Frontal cortex (tissue), 4 donors: ENCODE measurements around the gene SARDH. TPM values are rescaled to one million over a fixed set of nuclear protein-coding genes. Genes with fewer than 3 reads are reported as not detected.
"Not testable (repeated sequence)": the region's sequence is repeated elsewhere in the genome, so short reads cannot be mapped to it uniquely, and the experiment has no call there.

Experiments used
- DNase-seq, 2 donors: peaks; one replicate each; pipeline ENCODE4 v3.0.0; 2012; ENCODE audit warnings: low spot score in 2 of 2
- FAIRE-seq: peaks from 2 replicates; lab custom pipeline; 2012; peaks lifted over from hg19 to GRCh38; lab: Jason Lieb, UNC
- total RNA-seq: library from RNA; depleted of rRNA; stranded (reverse); fragments of >200 nt; gene quantifications from one replicate; pipeline ENCODE4 v1.2.3, GENCODE V29; 2014
- donor health status: control.
- donor health status: control.
- donor health status: control.

SARDH gene
- total RNA-seq, 1 donor from 2014 or later: 1.6 TPM

DNA sequence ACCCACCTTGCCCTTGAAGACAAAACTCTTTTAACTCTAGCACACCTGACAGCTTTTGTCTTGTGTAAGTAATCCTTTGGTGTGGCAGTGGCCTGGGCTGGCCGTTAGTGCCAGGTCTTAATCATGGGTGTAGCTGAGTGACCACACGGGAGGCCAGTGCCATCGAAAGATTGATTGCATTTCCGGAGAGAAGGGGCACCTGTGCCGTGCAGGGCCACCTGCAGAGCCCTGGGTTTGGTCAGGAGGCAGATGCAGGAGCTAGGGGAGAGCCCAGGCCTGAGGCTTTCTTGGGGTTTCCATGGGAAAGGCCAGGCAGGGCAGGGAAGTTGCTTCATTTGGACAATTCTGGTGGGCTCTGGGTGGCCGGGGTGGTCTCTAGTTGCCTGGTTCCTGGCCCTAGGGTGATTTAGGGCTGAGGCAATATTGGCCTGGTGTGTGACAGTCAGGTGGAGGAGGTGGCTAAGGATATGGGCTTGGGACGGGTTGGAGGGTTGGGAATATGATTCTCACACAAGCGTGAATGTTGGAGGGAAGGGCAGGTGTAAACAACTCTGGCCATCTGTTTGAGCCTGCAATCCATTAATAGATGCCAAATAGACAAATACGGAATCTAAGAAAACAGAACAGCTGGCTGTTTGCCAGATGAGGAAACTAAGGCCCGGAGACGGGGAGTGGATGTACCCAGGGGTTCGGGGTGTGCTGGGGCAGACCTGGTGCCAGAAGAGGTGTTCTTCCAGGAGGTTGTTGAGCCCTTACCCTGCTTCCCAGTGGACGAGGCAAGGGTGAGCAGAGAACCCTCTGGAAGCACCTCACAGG is 97.4 kb downstream of the SARDH start:
- FAIRE-seq (no peak), DNase-seq (no peak)

DNA sequence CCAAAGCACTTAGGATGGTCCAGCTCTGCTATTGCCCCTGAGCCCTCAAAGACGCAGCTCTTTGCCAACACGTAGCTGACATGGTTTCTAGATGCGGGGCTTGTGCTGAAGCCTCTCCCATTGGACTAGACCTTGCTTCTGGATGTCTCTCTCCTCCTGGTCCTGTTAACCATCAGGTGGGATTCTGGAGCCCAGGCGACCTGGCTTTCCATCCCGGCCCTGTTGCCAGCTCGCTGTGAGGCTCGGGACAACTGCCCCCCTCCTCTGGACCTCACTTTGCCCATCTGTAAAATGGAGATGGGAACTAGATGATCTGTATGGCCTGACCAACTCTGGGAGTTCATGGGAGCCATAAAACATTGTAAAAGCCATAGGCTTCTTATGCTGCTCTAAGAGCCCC is 98.0 kb downstream of the SARDH start:
- DNase-seq (no peak), FAIRE-seq (no peak)

DNA sequence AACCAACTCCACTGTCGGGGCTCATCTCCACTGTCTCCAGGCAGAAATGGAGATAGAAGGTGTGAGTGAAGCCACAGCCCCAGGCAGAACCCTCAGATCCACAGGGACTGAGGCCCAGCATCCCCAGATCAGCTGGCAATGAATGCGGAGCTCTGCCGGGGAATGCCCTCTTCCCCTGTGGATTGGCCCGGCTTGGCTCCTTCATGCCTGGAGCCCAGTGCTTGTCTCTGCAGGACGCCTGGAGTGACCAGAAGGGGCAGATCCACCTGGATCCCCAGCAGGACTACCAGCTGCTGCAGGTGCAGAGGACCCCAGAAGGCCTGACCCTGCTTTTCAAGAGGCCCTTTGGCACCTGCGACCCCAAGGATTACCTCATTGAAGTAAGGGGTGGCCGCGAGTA is 98.5 kb downstream of the SARDH start:
- DNase-seq (no peak), FAIRE-seq (no peak)

DNA sequence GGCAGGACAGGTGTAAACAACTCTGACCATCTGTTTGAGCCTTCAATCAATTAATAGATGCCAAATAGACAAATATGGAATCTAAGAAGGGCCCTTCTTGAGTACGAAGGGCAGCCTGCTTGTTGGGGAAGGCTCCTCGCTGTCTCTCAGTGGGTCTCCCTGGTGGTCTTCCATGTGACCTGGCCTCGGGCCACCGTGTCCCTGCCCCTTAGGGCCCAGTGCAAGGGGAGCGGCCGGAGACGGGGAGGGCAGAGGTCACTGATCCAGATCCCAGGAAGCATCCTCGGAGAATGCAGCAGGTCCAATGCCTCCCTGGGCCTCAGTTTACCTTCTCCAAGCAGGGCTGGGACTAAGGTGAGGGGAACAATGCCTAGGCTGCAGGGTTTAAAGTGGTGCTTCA is 99.4 kb downstream of the SARDH start:
- no peak for FAIRE-seq
- no peak for DNase-seq

DNA sequence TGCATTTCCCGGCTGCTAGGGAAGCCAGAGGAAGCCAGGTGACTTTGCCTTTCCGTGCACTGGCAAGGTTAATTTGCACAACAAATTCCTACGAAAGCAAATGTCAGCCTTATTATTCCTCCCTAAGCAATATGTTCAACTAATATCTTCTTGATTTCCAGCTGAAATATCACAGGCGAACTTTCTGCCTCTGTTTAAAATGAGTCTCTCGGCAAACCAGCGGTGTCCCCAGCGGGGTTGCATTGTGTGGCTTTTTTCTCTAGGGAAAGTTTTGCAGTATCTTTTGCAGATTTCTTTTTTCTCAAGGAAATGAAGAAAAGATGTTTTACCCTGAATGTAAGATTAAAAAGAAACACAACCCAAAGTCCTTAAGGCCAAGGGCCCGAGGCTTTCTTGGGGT is 100.1 kb downstream of the SARDH start:
- DNase-seq: no peak
- no peak for FAIRE-seq

DNA sequence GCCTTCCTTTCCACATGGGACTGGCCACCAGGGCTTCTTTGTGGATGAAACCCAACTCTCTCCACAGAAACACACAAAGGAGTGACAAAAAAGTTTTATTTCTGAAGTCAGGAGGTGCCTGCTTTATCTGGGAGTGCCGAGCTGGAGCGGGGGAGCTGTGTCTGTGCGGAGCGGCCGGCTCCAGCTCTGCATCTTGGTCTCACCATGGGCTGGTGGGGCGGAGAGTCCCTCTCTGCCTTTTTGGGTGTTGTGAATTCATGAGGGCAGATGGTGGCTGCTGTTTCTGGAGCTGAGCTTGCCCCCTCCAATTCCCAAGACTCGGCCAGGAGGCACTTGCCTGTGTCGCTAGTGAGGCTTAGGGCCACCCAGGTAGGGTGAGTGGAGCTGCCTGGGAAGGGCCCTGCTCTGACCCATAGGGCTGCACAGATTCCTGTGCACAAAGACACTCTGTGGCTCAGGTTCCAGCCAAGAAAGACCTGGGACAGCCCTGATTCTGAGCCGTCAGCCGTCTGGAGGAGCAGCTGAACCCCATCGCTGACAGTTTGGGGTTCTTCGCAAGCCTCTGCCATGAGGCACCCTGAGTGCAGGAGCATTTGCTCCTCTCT is 100.6 kb downstream of the SARDH start:
- FAIRE-seq: no peak
- no peak for DNase-seq

DNA sequence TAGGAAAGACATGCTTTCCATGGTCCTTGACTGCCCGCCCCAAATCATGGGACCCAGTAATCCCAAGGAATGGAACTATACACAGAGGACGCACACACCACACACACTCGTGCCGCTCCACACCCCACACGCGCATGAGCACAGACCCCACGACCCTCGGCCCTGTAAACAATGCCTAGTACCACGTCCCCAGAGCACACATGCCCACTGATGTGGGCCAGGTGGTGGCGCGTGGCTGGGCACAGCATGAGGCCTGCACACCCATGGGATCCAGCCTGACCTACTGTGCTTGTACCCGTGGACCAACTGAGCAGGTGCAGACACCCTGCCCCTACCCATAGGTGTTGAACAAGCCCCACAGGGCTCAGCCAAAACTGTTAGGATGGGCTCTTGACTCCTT is 101.2 kb downstream of the SARDH start:
- FAIRE-seq: no peak
- no peak for DNase-seq

DNA sequence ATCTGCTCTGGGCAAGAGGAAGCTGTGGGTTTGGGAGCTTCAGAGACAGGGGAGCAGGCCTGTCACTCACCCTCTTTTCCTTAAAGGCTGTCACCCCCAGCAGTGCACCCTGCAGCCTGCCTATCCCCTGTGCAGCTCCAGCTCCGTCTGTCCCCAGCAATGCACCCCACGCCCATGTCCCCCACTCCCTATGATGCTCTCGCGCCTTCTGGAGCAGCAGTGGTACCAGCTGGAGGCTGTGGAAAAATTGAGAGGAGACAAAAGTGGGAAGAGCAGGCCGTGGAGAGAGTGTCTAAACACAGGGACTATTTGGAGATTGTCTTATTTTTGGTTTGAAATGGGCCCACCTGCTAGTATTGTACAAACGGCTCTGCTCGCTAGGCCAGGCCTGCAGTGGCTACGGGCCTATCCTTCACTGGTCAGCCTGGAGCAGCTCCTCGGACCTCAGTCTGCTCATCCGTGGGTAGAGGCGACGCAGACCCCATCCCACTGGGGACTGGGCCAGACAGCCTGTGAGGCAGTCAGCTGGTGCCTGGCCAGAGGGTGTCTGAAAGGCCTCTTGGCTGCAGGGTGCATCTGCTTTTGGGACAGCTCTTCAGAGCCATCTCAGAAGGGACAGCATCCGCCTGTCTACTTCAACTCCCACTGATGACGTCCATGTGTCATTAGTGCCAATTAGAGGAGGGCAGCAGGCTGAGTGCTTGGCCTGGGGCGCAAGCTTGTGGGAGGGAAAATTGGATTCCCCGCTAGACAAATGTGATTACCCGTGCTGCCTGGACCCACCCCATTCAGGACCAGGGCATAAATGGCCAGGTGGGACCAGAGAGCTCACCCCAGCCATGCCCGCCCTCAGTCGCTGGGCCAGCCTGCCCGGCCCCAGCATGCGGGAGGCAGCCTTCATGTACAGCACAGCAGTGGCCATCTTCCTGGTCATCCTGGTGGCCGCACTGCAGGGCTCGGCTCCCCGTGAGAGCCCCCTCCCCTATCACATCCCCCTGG is 102.3 kb downstream of the SARDH start, which contains the start of gene DBH:
DBH (plus strand) TSS at position 831 of the 999 bp plus-strand sequence; CDS start at position 840, 9 bp downstream.
- FAIRE-seq (no peak), DNase-seq (no peak)

DNA sequence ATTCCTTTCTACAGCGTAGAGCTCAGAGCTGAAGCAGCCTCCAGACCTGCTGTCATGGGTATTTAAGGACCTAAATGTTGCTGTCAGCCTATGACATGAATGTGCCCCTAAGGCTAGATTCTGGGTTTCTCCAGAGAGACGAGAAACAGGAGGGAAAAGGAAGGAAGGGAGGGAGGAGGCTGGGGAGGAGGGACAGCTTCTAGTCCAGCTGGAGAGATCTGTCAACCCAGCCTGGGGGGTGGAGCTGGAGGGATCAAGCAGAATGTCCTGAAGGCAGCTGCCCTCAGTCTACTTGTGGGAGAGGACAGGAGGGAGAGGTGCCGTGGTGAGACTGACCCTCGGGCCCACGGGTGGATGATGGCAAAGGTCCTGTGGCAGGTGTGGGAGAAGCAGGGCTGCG is 103.1 kb downstream of the SARDH start:
- FAIRE-seq: no peak

DNA sequence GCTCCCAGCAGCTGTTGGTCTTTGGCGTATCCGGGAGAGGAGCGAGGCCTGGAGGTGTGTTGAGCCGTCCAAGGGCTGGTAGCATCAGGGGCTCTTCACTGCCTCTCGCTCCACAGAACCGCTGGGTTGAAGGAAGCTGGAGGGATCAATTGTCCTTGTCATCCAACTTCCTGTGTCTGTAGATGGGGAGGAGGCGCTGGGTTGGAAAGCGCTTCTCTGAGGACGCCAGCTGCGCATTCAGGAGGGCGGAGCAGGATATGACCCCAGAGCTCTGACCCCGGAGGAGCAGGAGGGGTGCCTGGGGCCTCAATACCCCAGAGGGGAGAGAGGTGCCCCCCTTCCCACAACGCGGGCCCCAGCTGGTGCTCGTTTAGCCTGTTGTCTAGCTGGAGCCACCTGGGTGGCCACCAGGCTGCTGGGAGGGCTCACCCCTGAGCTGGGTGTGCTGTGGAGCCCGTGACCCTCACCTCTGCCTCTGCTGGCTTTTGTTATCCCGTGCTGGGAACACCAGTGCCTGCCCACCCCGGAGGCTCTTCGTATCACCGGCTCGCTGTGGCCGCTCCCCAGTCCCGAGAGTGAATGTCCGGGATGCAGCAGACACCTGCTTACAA is 104.0 kb downstream of the SARDH start:
- FAIRE-seq: no peak
- DNase-seq: no peak

More for the DNA sequence above, 103.1 kb downstream of the SARDH start:
- no peak for DNase-seq

DNA sequence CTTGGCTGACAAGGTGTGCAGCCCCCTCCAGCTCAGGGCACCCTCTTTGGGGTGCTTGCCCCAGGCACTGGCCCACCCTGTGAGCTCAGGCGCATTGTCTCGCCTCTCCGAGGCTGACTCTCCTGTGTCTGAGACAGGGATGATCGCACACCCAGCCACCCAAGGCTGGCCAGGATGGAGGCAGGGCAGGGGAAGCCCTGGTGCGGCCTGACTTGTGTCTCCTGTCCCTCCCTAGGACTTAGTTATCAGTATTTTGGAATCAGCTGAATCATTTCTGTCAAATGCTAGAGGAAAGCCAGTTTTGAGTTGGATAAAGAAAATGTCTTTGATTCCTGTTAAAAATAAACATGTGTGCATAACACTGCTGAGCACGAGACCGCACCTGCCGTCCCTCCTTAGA is 104.5 kb downstream of the SARDH start:
- no peak for FAIRE-seq
- no peak for DNase-seq

DNA sequence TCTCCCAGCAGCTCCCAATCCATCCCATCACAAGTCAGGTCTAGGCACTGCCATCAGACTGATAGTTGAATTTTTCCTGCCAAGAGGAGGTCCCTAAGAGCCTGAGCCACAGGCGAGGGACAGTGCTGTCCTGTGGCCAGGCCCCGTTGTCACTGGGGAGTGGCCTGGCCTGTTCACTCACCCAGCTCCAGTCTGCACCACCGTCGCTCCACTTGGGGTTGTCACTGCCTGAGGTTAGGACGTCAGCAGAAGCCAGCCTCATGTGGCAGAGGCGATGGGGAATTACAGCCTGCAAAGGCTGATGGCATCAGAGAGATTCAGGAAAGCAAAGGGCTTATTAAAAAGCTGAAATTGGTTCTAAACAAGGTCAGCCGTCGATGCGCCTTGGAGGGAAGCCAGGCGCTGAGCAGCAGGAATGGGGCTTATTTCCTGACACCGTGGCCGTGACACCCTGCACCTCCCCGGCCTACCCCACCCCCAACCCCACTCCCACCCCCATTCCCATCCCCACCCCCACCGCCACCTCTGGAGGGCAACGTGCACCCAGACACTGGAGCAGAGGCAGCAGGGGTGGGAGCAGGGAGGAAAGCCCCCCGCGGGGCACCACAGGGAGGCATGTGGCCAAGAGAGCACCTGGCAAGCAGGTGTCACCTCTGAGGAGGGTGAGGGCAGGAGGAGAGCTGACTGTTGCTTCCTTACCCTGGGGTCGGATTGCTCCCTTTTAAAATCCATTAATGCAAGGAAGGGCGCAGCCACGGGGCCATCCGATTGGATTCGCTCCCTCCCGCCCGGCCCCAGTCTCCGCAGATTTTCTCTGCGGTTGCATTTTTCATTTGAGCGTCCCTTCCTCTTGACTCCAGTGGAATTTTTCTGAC is 105.1 kb downstream of the SARDH start:
- FAIRE-seq (no peak), DNase-seq (no peak)

DNA sequence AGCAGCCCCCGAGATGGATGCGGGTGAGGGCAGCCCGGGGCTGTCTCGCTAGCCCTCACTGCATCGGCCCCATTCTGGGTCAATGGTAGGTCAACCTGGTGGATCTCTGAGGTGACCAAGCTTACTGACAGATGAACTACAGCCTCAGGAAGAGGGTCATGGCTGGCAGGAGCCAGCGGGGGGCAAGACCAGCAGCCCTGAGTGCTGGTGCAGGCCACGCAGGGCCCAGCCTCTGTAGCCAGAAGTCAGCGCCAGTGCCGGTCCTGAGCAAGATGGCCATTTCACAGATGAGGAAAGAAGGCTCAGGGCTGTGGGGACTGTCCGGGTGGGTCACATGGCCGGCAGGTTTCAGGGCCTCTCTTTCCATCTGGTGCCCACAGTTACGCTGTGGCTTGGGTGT is 107.0 kb downstream of the SARDH start:
- FAIRE-seq: no peak
- no peak for DNase-seq

DNA sequence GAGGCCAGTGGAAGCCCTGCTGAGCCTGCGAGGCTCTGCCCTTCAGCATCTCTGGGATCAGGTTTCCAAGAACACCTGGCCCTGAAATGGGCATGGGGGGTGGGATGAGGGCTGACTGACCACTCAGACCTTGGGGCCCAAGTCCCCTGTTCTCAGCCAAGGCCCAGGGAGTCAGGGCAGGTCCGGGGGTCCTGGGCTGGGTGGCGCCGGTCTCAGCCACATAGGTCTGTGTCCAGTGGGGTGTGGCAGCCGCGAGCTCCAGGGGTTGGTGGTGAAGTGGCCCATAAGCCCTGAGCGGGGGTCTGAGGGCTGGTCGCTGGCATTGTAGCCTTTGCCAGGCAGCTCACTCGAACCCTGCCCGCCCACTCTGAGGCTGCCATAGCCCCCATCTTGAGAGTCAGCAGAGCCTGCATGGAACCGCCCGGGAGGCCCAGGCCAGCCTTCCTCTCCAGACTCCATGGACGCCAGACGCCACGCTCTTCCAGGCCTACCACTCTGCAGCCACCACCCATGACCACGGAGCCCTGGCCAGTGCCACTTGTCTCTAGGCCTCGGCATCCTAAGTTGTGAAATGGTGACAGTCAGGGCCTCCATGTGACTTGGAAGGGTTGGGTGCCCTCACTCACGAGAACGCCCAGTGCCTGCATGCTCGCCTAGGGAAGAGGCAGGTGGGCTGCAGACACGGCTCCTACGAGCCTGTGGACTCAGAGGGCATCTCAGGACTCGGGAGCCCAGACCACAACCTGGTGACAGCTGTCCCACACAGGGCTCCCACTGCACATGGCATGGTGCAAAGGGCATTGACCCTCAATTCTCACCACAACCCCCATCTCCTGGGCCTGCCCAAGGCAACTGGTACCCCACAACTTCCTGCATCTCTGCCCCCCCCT is 108.7 kb downstream of the SARDH start:
- no peak for DNase-seq

DNA sequence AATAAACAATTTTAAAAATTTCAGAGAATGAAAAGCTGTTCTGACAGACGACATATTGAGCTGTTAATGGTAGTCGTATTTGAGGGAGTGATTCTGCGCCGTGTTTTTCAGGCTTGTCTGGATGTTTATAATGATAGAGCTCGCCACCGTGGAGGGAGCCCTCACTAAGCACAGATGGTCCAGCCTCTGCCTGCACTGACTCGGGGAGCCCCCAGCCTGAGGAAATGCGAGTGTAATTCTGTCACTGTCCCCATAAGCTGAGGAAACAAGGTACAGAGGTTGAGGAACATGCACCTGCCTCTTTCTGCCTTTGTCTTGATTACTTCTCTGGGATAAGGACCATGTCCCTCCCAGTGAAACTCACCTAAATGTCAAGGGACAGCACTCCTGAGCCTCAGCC is 109.4 kb downstream of the SARDH start:
- FAIRE-seq: no peak
- DNase-seq: no peak

More for the DNA sequence above, 108.7 kb downstream of the SARDH start:
- no peak for FAIRE-seq

DNA sequence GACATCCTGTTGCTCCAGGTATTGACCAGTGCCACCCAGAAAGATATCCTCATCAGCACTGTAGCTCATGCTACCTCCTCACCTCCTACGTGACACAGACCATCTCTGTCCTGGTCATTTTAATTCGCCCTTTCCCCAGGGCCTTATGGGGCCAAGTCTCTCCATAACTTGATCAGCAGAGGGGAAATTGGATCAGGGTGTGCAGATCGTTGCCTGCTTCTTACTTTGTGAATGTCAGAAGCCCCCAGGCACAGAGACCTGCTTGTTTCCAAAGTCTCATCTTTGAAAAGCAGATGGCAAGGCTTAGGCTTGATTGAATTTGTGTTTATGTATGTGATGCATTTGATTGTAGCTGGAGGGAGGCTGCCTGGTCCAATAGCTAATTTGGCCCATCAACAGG is 110.8 kb downstream of the SARDH start:
- DNase-seq: no peak
- FAIRE-seq: no peak

DNA sequence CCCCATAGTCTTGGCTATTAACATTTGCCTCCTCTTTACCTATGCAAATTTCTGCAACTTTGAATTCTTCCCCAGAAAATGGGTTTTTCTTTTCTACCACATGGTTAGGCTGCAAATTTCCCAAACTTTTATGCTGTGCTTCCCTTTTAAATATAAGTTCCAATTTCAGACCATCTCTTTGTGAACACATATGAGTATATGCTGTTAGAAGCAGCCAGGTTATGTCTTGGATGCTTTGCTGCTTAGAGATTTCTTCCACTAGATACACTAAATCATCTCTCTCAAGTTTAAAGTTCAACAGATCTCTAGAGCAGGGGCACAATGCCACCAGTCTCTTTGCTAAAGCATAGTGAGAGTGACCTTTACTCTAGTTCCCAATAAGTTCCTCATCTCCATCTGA is 112.1 kb downstream of the SARDH start:
- DNase-seq, FAIRE-seq: not testable (repeated sequence)

DNA sequence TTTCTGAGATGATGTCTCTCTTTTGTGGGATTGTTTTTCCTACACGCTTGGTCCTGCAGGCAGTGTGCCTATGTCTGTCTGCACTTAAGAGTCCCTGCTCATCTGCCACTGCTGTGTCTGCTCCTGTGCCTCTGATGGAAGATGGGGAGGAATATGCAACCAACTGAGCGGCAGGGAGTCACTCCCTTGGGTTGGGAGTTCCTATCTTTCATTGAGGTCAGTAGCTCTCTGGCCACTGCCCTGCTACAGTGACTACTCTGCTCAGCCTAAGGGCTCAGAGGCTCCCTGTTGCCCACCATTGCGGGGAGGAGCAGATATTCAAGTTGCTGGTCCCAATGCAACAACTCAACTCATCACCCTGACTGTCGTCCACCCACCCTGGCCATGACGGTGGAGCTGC is 115.6 kb downstream of the SARDH start:
- no peak for FAIRE-seq
- DNase-seq: no peak
